Measurements from ENCODE around the gene PLET1.

PLET1 gene

GRCh38 chr11:112213753-112214152 lies 46.9 kb downstream of the PLET1 start (continued):
- TF ChIP-seq, protein P1, sequence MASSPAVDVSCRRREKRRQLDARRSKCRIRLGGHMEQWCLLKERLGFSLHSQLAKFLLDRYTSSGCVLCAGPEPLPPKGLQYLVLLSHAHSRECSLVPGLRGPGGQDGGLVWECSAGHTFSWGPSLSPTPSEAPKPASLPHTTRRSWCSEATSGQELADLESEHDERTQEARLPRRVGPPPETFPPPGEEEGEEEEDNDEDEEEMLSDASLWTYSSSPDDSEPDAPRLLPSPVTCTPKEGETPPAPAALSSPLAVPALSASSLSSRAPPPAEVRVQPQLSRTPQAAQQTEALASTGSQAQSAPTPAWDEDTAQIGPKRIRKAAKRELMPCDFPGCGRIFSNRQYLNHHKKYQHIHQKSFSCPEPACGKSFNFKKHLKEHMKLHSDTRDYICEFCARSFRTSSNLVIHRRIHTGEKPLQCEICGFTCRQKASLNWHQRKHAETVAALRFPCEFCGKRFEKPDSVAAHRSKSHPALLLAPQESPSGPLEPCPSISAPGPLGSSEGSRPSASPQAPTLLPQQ (tag by site-specific recombination; IDR thresholded peaks at IDR 0.05): no peak
- TF ChIP-seq PATZ1 (tag by site-specific recombination; IDR thresholded peaks at IDR 0.05): no peak
- no peak for TF ChIP-seq KLF8 (tag by site-specific recombination; IDR thresholded peaks at IDR 0.05)
- TF ChIP-seq ZXDB (tag by site-specific recombination; IDR thresholded peaks at IDR 0.05): no peak
- TF ChIP-seq ZSCAN4 (tag by site-specific recombination; IDR thresholded peaks at IDR 0.05): no peak
- TF ChIP-seq YY2 (tag by site-specific recombination; IDR thresholded peaks at IDR 0.05): no peak
- no peak for TF ChIP-seq ZNF548 (tag by site-specific recombination; IDR thresholded peaks at IDR 0.05)
- no peak for TF ChIP-seq ZNF664 (tag by site-specific recombination; IDR thresholded peaks at IDR 0.05)
- TF ChIP-seq, protein P2, sequence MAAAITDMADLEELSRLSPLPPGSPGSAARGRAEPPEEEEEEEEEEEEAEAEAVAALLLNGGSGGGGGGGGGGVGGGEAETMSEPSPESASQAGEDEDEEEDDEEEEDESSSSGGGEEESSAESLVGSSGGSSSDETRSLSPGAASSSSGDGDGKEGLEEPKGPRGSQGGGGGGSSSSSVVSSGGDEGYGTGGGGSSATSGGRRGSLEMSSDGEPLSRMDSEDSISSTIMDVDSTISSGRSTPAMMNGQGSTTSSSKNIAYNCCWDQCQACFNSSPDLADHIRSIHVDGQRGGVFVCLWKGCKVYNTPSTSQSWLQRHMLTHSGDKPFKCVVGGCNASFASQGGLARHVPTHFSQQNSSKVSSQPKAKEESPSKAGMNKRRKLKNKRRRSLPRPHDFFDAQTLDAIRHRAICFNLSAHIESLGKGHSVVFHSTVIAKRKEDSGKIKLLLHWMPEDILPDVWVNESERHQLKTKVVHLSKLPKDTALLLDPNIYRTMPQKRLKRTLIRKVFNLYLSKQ (tag by site-specific recombination; IDR thresholded peaks at IDR 0.05; ENCODE audit: borderline replicate concordance): no peak
- TF ChIP-seq IKZF3 (tag by site-specific recombination; IDR thresholded peaks at IDR 0.05): no peak

DNA sequence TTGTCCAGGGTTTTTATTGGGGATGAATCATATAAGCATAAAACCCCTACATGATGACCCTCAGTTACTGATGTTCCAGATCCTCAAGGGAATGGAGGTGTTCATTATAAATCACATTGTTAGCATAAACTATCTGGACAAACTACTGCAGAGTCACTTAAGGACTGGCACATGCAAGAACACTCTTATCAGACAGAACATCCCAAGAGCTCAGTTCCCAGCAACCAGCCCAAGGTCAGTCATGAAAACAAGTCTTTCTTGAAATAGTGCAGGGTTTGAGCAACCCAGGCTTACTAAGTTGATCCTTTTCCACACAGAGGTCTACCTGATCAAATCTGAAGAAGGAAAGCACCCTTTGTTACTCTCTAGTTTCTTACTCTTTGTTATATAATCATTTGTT lies 48.0 kb downstream of the PLET1 start:
- H3K4me1 ChIP-seq (ENCODE audit: control insufficient read depth, insufficient read depth, low read length): no peaks in the 10 kb centered on the region
- no peaks in the 10 kb centered on the region for H3K9me3 ChIP-seq (ENCODE audit: control insufficient read depth, insufficient read depth, low read depth, low read length)
- H3K4me3 ChIP-seq (ENCODE audit: low read depth, low read length): no peak overlapping the region
- ChIA-PET CTCF (interaction anchor here (19.0 kb wide), 1 partner anchor 71 kb away, joined by 308 read pairs; no protein-coding TSS in a partner anchor), POLR2A (no interaction called here)
- H3K36me3 ChIP-seq (ENCODE audit: control insufficient read depth in 2 of 2, insufficient read depth in 1 of 2, low read length in 2 of 2): no peaks in the 10 kb centered on the region
- no peak for TF ChIP-seq KLF1 (tag by site-specific recombination; IDR thresholded peaks at IDR 0.05)
- TF ChIP-seq ZNF184 (tag by site-specific recombination; IDR thresholded peaks at IDR 0.05): no peak
- TF ChIP-seq ZNF121 (tag by site-specific recombination; IDR thresholded peaks at IDR 0.05): no peak
- no peak for TF ChIP-seq ZNF521 (tag by site-specific recombination; IDR thresholded peaks at IDR 0.05)
- no peak for TF ChIP-seq ZNF335 (tag by site-specific recombination; conservative IDR thresholded peaks at IDR 0.05)
- TF ChIP-seq ATF2 (tag by site-specific recombination; IDR thresholded peaks at IDR 0.05; ENCODE audit: low read depth): no peak
- TF ChIP-seq, protein P3, sequence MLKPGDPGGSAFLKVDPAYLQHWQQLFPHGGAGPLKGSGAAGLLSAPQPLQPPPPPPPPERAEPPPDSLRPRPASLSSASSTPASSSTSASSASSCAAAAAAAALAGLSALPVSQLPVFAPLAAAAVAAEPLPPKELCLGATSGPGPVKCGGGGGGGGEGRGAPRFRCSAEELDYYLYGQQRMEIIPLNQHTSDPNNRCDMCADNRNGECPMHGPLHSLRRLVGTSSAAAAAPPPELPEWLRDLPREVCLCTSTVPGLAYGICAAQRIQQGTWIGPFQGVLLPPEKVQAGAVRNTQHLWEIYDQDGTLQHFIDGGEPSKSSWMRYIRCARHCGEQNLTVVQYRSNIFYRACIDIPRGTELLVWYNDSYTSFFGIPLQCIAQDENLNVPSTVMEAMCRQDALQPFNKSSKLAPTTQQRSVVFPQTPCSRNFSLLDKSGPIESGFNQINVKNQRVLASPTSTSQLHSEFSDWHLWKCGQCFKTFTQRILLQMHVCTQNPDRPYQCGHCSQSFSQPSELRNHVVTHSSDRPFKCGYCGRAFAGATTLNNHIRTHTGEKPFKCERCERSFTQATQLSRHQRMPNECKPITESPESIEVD (tag by site-specific recombination; IDR thresholded peaks at IDR 0.05): no peak
- TF ChIP-seq ZNF654 (tag by site-specific recombination; IDR thresholded peaks at IDR 0.05; ENCODE audit: low read depth): no peak
- no peak for TF ChIP-seq ZBTB8A (tag by site-specific recombination; IDR thresholded peaks at IDR 0.05)
- TF ChIP-seq ZNF560 (tag by site-specific recombination; IDR thresholded peaks at IDR 0.05; ENCODE audit: borderline replicate concordance): no peak
- TF ChIP-seq ZIC2 (tag by site-specific recombination; IDR thresholded peaks at IDR 0.05): no peak
- no peak for TF ChIP-seq ZNF132 (tag by site-specific recombination; IDR thresholded peaks at IDR 0.05; ENCODE audit: borderline replicate concordance)
- TF ChIP-seq, protein P1 (tag by site-specific recombination; IDR thresholded peaks at IDR 0.05): no peak
- no peak for TF ChIP-seq ZFP69B (tag by site-specific recombination; IDR thresholded peaks at IDR 0.05)
- TF ChIP-seq ZNF202 (tag by site-specific recombination; IDR thresholded peaks at IDR 0.05; ENCODE audit: borderline replicate concordance): no peak
- TF ChIP-seq ZNF223 (tag by site-specific recombination; IDR thresholded peaks at IDR 0.05): no peak
- no peak for TF ChIP-seq ZNF423 (tag by site-specific recombination; IDR thresholded peaks at IDR 0.05)
- no peak overlapping the region for H3K27ac ChIP-seq (ENCODE audit: extremely low read depth, low read depth, low read length)

All from HEK293 (cell line).